GM18858 (cell line): ENCODE results near the gene TSPAN9.

ENCODE experiments used
- ATAC-seq: cut with Tn5 transposase; IDR thresholded peaks from one replicate; pipeline ENCODE4 v1.9.1; 2021; ENCODE audit not compliant: unreplicated experiment

Gene TSPAN9

DNA sequence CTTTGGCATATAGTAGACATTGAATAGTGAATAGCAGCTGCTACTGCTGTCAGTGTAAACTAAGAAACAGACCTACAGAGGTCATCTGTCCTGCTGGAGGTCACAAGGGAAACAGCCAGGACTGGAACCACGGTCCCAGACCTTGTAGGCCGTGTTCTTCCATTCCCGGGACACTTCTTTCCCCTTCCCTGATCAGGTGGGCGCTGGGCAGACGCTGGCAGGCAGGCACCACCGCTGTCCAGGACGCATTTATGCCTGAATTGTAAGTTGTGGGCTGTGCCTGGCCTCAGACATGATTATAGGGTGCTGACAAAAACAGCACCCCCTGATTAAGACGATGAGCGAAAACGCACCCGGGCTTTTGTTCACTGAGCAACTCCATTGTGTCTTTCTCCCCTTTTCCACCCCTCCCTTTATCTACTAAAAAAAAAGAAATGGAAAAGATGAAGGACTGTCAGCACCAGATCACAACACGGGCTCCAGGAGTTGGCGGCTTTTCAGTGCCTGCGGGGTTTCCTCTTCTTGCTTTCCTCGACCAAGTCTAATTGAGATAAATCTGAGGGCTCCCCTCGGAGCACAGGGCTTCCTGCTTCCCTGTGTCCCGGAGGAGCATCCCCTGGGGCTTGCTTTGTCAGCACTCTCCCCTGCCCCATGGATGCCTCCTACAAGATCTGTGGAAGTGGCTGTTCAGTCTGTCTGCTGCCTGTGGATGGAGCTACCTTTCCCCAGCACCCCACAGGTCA lies 80.6 kb downstream of the TSPAN9 start:
- ATAC-seq: no peak

DNA sequence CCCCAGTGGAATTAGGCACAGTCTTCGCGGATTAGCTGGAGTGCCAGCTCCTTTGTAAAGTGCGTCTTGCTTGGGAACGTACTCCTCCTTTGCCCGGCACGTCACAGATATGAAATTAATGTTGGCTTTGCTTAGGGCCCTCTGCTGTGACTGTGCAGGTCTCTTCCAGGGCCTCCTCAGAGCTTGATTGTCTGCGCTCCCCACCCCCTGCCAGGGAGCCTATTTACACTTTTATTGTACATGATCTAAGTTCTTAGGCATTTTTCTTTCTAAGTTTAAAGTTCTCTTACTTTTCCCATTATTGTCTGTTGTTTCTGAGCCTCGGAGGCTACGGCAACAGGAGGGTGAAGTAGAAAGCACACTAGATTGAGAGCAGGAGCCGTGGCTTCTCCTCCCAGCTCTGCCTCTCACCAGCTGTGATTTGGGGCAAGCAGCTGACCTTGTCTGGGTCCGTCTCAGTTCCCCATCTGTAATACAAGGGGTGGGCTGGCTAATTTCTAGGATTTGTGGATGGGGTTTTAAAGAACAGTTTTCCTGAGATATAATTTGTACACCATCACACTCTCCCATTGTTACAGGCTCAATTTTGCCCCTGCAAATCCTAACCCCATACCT lies 81.8 kb downstream of the TSPAN9 start:
- ATAC-seq: no peak

- no peak for ATAC-seq
Measured at GRCh38 chr12:3160081-3160480, 82.9 kb downstream of the TSPAN9 start.

DNA sequence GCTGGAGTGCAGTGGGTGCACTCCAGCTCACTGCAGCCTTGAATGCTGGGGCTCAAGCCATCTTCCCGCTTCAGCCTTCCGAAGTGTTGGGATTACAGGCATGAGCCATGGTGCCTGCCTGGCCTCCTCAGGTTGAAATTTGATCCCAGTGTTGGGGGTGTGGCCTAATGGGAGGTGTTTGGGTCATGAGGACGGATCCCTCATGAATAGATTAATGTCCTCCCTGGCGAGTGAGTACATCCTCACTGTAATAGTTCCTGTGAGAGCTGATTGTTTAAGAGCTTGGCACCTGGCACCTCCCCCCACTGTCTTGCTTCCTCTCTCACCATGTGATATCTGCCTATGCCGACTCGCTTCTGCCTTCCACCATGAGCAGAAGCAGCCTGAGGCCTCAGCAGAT lies 84.7 kb downstream of the TSPAN9 start:
- no peak for ATAC-seq

- no peak for ATAC-seq
Measured at GRCh38 chr12:3164454-3165077, 87.4 kb downstream of the TSPAN9 start.

DNA sequence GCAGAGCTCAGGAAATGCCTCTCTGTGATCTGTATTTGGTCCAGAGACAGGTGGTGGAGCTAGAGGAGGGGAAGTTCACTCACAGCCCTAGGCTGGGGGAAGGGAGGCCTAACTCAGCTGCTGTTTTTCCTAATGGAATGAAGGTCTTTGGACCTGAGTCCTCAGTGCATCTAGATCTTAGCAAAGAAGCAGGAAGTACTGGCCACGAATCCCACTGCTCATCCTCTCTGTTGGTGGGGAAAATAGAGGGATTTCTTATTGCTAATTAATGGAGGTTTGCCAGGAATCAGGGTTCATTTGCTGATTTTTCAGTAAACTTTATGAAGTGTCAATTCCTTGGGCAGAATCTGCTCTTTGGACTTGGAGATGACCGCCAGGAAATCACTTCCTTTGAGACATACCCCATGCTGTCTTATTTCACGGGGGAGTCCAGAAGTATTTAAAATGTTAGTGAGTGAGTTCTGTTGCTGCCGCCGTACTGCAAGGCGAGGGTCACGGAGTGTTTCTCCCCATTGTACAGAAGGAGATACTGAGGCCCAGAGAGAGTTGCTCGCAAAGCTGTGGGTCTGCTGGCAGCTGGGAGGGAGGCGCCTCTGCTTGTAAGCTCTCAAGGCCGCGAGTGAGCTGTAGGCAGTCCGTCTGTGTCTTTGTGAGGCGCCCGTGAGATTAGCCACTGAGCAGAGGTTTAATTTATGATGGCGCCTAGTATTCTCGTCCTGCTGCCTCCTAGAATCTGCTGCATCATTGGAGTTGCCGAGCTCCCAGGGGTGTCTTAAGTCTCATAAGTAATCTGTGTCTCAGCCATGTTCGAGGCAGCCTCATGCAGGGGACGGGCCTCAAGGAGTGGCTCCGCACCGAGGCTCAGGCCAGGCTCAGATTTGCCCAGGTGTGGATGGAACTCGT lies 88.2 kb downstream of the TSPAN9 start:
- no peak for ATAC-seq

DNA sequence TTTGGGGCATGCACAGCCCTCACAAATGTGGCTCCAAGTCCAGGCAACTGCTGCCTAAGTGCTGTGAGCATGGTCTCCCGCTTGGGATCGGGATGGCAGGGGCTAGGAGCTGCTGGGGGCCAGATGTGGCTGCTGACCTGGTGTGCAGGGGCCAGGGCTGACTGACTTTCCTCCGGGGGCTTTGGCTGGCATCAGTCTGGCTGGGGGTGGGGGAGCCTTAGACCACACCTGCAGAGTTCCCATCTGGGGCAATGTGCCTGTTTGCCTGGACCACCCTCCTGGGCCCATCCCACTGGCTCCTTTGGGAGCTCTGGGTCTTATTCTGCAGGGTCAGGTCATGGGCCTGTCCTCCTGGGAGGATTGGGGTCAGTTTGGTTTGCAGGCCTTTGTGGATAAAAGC lies 90.5 kb downstream of the TSPAN9 start:
- no peak for ATAC-seq

GRCh38 chr12:3168223-3169221 lies 91.3 kb downstream of the TSPAN9 start:
- ATAC-seq: no peak

- no peak for ATAC-seq
Measured at GRCh38 chr12:3170423-3171194, 93.4 kb downstream of the TSPAN9 start.

DNA sequence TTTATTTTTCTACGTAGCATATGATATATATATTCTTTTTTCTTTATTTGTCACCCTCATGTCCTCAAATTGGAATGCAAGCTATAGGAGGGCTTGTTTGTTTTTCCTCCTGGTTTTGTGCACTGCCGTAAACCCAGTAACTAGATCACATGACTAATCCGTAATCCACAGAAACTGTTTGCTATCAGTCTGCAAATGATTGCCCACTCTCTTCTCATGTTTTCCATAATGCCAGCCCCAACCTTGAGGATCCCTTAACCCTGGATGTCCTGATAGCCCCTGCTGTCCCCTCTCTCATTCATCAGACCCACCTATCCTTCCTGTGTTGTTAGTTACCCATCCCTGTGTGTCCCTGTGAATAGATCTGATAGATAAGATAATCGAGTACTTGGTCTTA lies 94.0 kb downstream of the TSPAN9 start:
- ATAC-seq: no peak

DNA sequence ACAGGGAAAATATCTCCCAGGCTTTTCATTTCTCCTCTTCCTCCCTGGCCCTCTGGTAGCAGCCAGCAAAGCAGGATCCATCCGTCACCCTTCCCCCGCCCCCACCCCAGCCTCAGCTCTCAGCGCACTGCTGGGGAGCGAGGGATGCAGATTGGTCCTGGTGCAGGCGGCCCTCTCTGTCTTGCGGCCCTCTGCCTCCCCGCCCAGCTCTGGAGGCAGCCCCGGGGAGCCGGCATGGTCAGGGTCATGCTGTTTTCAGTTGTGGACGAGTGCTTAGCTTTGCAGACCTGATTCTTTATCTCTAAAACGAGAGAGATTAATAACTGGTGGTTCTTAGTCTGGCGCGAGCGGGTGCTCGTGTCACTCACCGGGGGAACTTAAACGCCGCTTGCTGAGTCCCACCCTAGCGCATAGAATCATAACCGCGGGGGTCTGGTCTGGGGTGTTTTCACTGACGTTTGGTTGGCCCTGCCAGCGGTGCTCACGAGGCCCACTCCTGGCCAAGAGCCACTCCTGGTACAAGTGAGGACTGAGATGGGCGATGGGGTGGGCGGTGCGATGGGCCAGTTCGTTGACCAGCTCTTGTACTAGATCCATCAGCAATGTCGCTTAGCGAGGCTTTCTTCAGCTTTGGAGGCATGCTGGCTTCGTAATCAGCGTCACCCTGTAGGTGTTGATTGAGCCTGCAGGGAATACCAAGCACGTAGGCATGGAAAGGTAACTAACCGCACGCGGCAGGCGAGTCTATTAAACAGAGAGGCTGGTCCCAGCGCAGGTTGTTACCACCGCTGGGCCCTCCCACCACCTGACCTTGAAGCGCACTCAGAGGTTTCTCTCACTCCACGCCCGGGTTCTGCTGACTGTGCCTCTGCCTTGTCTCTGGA lies 95.2 kb downstream of the TSPAN9 start:
- no peak for ATAC-seq

- no peak for ATAC-seq
Measured at GRCh38 chr12:3173008-3173553, 95.9 kb downstream of the TSPAN9 start.

DNA sequence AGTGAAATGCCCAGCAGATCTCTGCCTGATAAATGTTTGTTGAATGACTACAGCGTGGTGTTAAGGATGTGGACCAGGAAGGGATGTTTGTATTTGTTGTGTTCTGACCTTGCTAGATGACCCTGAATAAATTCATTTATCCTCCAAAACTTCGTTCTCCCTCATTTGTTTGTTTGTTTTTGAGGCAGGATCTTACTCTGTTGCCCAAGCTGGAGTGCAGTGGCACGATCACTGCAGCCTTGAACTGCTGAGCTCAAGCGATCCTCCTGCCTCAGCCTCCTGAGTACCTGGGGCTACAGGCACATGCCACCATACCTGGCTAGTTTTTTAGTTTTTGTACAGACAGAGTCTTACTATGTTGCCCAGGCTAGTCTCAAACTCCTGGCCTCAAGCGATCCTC lies 96.7 kb downstream of the TSPAN9 start:
- ATAC-seq: no peak

- no peak for ATAC-seq
Measured at GRCh38 chr12:3175238-3175637, 98.1 kb downstream of the TSPAN9 start.

DNA sequence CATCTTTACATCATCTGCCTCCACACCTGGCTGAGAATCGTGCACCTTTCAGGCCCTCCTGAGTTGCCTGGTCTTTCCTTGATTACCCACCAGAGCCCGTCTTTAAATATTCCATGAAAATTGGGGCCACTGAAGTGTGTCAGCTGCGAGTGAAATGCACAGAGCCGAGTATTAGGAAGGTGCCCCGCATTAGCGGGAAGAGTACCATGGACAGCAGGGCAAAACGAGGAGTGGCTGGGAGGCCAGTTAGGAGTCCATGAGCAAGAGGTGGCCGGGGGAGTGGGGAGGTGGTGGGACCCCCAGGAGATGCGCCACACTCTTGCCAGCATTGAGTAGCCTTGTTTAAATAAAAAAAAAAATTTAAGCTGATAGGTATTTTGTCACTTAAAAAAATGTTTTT lies 99.6 kb downstream of the TSPAN9 start:
- ATAC-seq: no peak

DNA sequence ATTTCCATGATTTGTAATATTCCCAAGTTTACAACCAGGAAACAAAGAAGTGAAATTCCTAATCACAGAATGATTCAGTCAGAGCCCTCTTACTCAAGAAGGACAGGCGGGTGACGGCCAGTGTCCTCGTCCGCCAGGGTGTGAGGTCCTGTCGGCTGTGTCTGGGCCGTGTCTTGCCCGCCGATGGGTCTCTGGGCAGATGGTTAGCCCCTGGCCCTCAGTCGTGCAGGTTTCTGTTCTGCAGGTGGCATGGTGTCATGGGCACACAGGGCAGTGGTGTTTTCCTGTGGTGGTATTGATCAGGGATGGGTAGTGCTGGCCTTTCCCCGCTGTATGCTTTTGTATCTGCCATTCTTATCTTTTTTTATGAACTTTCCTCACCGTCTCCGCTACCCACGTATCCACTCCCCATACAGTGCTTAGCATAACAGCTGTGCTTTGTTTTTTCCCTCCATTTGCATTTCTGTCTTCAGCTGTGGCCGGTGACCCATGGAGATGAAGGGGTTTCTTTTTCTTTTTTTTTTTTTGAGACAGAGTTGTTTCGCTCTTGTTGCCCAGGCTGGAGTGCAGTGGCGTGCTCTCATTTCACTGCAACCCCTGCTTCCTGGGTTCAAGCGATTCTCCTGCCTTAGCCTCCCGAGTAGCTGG lies 100.7 kb downstream of the TSPAN9 start:
- peak; percentile 63 for ATAC-seq

DNA sequence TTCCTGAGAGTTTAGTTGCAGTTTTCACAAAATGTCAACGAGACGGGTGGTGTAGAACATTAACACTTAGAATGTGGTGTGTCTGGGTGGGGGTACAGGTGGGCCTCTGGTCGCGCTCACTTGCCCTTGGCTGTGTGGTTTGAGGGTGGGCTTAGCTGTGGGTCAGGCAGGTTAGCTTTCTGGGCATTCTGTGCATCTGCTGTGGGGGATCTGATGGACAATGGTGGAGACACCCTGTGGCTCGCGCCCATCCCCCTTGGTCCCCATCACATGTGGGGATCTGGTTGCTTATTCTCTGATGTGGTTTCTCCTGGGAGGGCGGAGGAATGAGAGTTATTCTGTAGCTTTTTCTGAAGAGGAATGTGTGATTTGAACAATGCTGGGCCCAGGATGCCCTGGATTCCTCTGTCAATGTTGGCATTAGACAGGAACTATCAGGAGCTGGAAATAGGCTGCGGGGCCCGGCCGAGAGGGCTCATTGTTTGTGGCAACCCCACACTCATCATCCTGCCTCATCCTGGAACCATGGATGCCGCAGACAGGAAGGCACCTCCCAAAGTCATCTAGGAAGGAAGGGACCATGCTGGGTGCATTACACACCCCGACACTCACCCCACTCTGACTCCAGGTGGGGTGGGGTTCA lies 101.6 kb downstream of the TSPAN9 start:
- ATAC-seq: no peak
